Activated CD4-positive, CD25-positive, alpha-beta regulatory T cell treated with anti-CD3 and anti-CD28 coated beads, Interleukin-2, amount 50 U/mL, for 72 hours (primary cell): ENCODE results near the gene DTX3.
"Not testable (repeated sequence)": the region's sequence is repeated elsewhere in the genome, so short reads cannot be mapped to it uniquely, and the experiment has no call there.

Experiments used
- DNase-seq: peaks from one replicate; pipeline ENCODE4 v3.0.0; 2021

Gene DTX3

GRCh38 chr12:57609101-57609780 lies 4.6 kb downstream of the DTX3 start:
- DNase-seq = no peak

- DNase-seq = peak; percentile 20
Observed at GRCh38 chr12:57609781-57610553, 5.3 kb downstream of the DTX3 start.

DNA sequence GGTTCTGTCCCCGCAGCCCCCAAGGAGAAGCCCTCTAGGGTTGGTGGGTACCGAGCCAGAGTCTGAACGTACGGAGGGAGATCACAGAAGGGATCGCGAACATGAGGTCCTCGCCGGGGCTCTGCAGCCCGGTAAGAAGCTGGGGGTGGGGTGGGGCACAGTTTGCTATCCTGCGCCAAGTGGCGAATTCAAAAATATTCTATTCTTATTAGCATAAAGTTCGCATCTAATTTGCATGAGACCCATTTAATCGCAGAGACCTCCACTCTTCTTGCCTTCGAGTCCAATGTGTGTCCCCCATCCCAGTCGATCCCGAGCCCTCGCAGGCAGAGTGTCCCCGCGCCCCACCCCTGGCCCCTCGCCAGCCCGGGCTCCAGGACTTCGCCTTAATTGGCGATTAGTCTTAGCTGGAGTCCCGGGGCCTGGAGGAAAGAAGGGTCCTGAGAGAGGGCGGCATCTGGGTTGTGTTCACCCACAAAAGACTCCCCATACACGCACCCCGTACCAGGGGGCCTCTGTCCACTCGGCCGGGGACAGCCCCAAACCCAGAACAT lies 6.0 kb downstream of the DTX3 start:
- no peak for DNase-seq

GRCh38 chr12:57611108-57611826 lies 6.6 kb downstream of the DTX3 start, which contains the start of gene ARHGEF25:
Gene ARHGEF25, plus strand, starts transcription at chr12:57611435. Its CDS starts 460 bp downstream, at chr12:57611895.
- DNase-seq = peak; percentile 56

GRCh38 chr12:57611827-57612710 lies 7.4 kb downstream of the DTX3 start:
- no peak for DNase-seq

GRCh38 chr12:57612711-57613426 lies 8.2 kb downstream of the DTX3 start:
- DNase-seq = no peak

GRCh38 chr12:57613427-57614109 lies 8.9 kb downstream of the DTX3 start:
- no peak for DNase-seq

DNA sequence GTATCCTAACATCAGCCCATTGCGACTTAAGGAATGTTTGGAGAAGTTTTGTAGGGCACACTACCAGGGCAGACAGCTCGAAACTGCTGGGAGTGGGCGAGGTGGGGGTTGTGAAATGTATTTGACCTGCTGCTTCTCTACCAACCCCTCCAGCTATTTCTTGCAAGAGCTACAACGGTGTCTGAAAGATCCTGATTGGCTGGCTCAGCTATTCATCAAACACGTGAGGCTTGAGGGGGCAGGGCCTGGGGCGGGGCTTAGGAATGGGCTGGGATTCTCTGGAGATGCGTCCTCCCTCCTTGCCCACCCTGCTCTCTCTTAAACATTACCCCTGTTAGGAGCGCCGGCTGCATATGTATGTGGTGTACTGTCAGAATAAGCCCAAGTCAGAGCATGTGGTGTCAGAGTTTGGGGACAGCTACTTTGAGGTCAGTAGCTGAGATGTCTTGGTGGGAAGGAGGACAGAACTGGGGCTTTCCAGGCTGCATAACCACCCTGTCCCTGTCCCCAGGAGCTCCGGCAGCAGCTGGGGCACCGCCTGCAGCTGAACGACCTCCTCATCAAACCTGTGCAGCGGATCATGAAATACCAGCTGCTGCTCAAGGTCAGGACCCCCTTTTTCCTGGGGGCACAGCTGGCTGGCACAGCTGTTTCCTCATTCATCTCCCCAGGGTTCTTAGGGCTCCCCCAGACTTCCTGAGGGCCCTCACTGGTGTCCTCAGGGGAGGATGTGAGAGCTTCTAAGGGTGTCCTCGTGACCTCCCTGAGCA lies 9.7 kb downstream of the DTX3 start:
- DNase-seq = peak; percentile 36

DNA sequence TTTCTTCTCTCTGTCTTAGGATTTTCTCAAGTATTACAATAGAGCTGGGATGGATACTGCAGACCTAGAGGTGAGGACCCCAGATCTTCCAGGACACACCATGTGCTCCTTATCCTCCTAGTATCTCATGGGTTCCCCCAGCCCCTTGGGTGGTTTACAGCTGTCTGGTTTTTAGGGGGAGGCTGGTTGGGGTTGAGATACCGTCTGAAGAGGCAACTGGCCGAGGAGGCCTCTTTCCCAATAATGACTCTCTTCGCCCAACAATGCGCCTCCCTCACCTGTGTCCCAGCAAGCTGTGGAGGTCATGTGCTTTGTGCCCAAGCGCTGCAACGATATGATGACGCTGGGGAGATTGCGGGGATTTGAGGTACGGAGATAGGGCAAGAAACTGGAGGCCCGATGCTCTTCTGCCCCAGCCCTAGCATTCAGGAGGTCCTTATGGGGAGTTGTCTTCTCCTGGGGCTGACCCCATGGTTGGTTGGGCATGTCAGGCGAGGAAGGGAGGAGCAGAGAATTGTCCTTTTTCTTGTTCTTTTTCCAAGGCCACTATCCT lies 10.4 kb downstream of the DTX3 start:
- no peak for DNase-seq

- DNase-seq = no peak
Observed at GRCh38 chr12:57615637-57616036, 11.0 kb downstream of the DTX3 start.

- no peak for DNase-seq
Observed at GRCh38 chr12:57616383-57617101, 11.9 kb downstream of the DTX3 start.

DNA sequence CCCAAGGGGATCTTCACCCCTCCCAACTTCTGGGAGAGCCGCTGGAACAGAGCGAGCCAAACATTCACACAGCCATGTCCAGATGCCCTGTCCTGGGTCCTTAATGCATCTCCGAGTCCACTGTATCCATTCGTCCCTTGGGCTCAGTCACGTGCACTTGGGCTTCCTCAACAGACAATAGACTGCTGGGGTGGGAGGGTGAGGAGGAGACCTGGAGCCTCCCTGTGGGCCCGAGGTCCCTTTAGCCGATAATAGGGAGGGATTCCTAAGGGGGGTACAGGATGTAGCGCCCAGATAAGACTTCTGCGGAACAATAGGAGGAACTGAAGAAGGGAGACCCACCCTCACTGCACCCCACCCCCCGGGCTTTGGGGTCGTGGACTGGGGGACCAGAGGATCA lies 13.3 kb downstream of the DTX3 start:
- no peak for DNase-seq

DNA sequence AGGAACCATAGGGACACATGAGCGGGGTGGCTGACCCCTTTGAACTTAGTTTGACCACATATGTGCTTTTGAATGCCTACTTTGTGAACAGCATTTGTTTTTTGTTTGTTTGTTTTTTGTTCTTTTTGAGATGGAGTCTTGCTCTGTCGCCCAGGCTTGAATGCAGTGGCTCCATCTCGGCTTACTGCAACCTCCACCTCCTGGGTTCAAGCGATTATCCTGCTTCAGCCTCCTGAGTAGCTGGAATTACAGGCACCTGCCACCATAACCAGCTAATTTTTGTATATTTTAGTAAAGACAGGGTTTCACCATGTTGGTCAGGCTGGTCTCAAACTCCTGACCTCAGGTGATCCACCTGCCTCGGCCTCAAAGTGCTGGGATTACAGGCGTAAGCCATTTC lies 13.8 kb downstream of the DTX3 start:
- DNase-seq = not testable (repeated sequence)

GRCh38 chr12:57618966-57619433 lies 14.4 kb downstream of the DTX3 start:
- DNase-seq = no peak

- DNase-seq = no peak
Observed at GRCh38 chr12:57619434-57620244, 15.0 kb downstream of the DTX3 start.

- no peak for DNase-seq
Observed at GRCh38 chr12:57620245-57620935, 15.8 kb downstream of the DTX3 start.

- DNase-seq = no peak
Observed at GRCh38 chr12:57620936-57621496, 16.4 kb downstream of the DTX3 start.
